ENCODE measurements around the gene FLT4.

GRCh38 chr5:180668835-180669596 lies 19.6 kb upstream of the FLT4 start:
- no peak for TF ChIP-seq CTCF (conservative IDR thresholded peaks at IDR 0.05; ENCODE audit: low read length)
- no peak for TF ChIP-seq EZH2phosphoT487 (IDR thresholded peaks at IDR 0.05; ENCODE audit: borderline replicate concordance, low read depth, low read length)
